Measurements from ENCODE around the gene RNU6-9.

- TF ChIP-seq CTCF (IDR thresholded peaks at IDR 0.05) = no peak
- TF ChIP-seq, protein P1, sequence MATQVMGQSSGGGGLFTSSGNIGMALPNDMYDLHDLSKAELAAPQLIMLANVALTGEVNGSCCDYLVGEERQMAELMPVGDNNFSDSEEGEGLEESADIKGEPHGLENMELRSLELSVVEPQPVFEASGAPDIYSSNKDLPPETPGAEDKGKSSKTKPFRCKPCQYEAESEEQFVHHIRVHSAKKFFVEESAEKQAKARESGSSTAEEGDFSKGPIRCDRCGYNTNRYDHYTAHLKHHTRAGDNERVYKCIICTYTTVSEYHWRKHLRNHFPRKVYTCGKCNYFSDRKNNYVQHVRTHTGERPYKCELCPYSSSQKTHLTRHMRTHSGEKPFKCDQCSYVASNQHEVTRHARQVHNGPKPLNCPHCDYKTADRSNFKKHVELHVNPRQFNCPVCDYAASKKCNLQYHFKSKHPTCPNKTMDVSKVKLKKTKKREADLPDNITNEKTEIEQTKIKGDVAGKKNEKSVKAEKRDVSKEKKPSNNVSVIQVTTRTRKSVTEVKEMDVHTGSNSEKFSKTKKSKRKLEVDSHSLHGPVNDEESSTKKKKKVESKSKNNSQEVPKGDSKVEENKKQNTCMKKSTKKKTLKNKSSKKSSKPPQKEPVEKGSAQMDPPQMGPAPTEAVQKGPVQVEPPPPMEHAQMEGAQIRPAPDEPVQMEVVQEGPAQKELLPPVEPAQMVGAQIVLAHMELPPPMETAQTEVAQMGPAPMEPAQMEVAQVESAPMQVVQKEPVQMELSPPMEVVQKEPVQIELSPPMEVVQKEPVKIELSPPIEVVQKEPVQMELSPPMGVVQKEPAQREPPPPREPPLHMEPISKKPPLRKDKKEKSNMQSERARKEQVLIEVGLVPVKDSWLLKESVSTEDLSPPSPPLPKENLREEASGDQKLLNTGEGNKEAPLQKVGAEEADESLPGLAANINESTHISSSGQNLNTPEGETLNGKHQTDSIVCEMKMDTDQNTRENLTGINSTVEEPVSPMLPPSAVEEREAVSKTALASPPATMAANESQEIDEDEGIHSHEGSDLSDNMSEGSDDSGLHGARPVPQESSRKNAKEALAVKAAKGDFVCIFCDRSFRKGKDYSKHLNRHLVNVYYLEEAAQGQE (IDR thresholded peaks at IDR 0.05; ENCODE audit: insufficient read depth in 1 of 2, low read depth in 2 of 2, low read length in 1 of 2) = no peak
These were observed 48.9 kb downstream of the RNU6-9 start for GRCh38 chr19:942133-942645.
